Regular cardiac myocyte (primary cell): Measurements from ENCODE around the gene DUSP10. TPM values are rescaled to one million over a fixed set of nuclear protein-coding genes. Genes with fewer than 3 reads are reported as not detected.

Experiments used
- total RNA-seq: library from RNA; depleted of rRNA; stranded (reverse); fragments of >200 nt; gene quantifications from 2 replicates; pipeline ENCODE4 v1.2.3, GENCODE V29; 2014

Gene DUSP10
- 19.6 and 28.8 TPM in 2 replicates for total RNA-seq

GRCh38 chr1:221741703-221742554 lies at the start of gene DUSP10:
Gene DUSP10 (minus strand): TSS chr1:221742089. CDS start chr1:221739744, 2,345 bp downstream.

